WI38 (cell line): ENCODE data around the gene PRKAR1B.

Source experiments
- H3K4me3 ChIP-seq: 2 replicates; pipeline ENCODE4 v1.5.1; 2011; ENCODE audit warnings: low read depth, mild to moderate bottlenecking, control low read depth, low read length
- CTCF ChIP-seq: IDR thresholded peaks from 2 replicates; pipeline ENCODE4 v1.5.1; 2012; ENCODE audit warnings: low read depth, mild to moderate bottlenecking, control low read depth, low read length

PRKAR1B gene

GRCh38 chr7:571096-571717 is 155.9 kb downstream of the PRKAR1B start:
- TF ChIP-seq CTCF = no peak
- H3K4me3 ChIP-seq = no peak overlapping the region

- TF ChIP-seq CTCF = no peak
- H3K4me3 ChIP-seq = no peak overlapping the region
Measured at GRCh38 chr7:570801-571070, 156.3 kb downstream of the PRKAR1B start.

GRCh38 chr7:569996-570800 is 156.9 kb downstream of the PRKAR1B start:
- H3K4me3 ChIP-seq = no peak overlapping the region
- TF ChIP-seq CTCF = no peak

GRCh38 chr7:569071-569855 is 157.8 kb downstream of the PRKAR1B start:
- H3K4me3 ChIP-seq = no peak overlapping the region
- no peak for TF ChIP-seq CTCF

- TF ChIP-seq CTCF = no peak
Measured at GRCh38 chr7:568031-568951, 158.8 kb downstream of the PRKAR1B start.

GRCh38 chr7:567305-567883 is 159.7 kb downstream of the PRKAR1B start:
- no peak for TF ChIP-seq CTCF
- no peak overlapping the region for H3K4me3 ChIP-seq

More at GRCh38 chr7:568031-568951, 158.8 kb downstream of the PRKAR1B start:
- no peak overlapping the region for H3K4me3 ChIP-seq
